A673 (cell line): ENCODE measurements around the gene LAD1. TPM values are rescaled to one million over a fixed set of nuclear protein-coding genes. Genes with fewer than 3 reads are reported as not detected.

Experiments used
- BruUV-seq: library from RNA; stranded (reverse); fragments of 400-500 nt; replicated peaks from 2 replicates; lab custom pipeline; 2021; lab: Mats Ljungman, UMichigan
- CTCF ChIA-PET: fragments of 300-600 bp; sonication (Branson Sonifier 250); formaldehyde crosslinking; loops from one replicate; lab custom pipeline; 2022; ENCODE audit warnings: antibody characterized with exemption; lab: Charles Lee
- POLR2A ChIA-PET: fragments of 300-600 bp; sonication (Branson Sonifier 250); formaldehyde crosslinking; loops from one replicate; lab custom pipeline; 2022; ENCODE audit warnings: antibody characterized with exemption; ENCODE audit not compliant: low non-redundant PET; lab: Charles Lee
- DNase-seq: peaks from one replicate; pipeline ENCODE4 v3.0.0-alpha.2; 2015; ENCODE audit warnings: low spot score
- H3K27ac ChIP-seq: fragments of 200-600 bp; sonication (generic); 2 replicates; pipeline ENCODE4 v1.5.1; 2016; ENCODE audit warnings: mixed run types, low read depth, mild to moderate bottlenecking, mixed read lengths, antibody characterized with exemption, low read length; ENCODE audit not compliant: poor library complexity, severe bottlenecking
- H3K27me3 ChIP-seq: fragments of 200-600 bp; sonication (generic); replicated peaks from 2 replicates; pipeline ENCODE4 v1.6.1; 2017; ENCODE audit warnings: mixed run types, low read depth, mild to moderate bottlenecking, mixed read lengths, antibody characterized with exemption, low read length; ENCODE audit not compliant: insufficient read depth, poor library complexity
- H3K36me3 ChIP-seq: fragments of 200-600 bp; sonication (generic); 2 replicates; pipeline ENCODE4 v1.6.1; 2016; ENCODE audit warnings: mixed run types, mild to moderate bottlenecking, mixed read lengths, antibody characterized with exemption, low read length; ENCODE audit not compliant: insufficient read depth, poor library complexity, severe bottlenecking
- H3K4me1 ChIP-seq: fragments of 200-600 bp; sonication (generic); 2 replicates; pipeline ENCODE4 v1.6.1; 2017; ENCODE audit warnings: mixed run types, mild to moderate bottlenecking, mixed read lengths, antibody characterized with exemption, low read length; ENCODE audit not compliant: insufficient read depth, poor library complexity, severe bottlenecking
- H3K4me3 ChIP-seq: fragments of 200-600 bp; sonication (generic); 2 replicates; pipeline ENCODE4 v1.5.1; 2016; ENCODE audit warnings: low read depth, mixed run types, mild to moderate bottlenecking, mixed read lengths, low read length; ENCODE audit not compliant: poor library complexity, severe bottlenecking
- H3K9me3 ChIP-seq: fragments of 200-600 bp; sonication (generic); 2 replicates; pipeline ENCODE4 v1.6.1; 2016; ENCODE audit warnings: mixed run types, low read depth, mild to moderate bottlenecking, mixed read lengths, antibody characterized with exemption, low read length; ENCODE audit not compliant: poor library complexity, severe bottlenecking
- EZH2 ChIP-seq: fragments of 200-600 bp; sonication (generic); IDR thresholded peaks from 2 replicates; pipeline ENCODE4 v1.6.1; 2017; ENCODE audit warnings: borderline replicate concordance, low read depth, mild to moderate bottlenecking, mixed read lengths, antibody characterized with exemption, low read length; ENCODE audit not compliant: poor library complexity, severe bottlenecking
- intact Hi-C: fragments of 100-400 bp; cut with micrococcal nuclease; formaldehyde crosslinking; loops from one replicate; pipeline ENCODE4 v1.10.0; 2022; ENCODE audit not compliant: unreplicated experiment
- total RNA-seq: library from RNA; stranded (reverse); gene quantifications from 2 replicates; pipeline ENCODE4 v1.2.3, GENCODE V29; 2021
- TF ChIP-seq, protein P1 (sequence below): fragments of 300-800, 200-600 bp; sonication (generic); conservative IDR thresholded peaks from 2 replicates; pipeline ENCODE4 v1.5.1; 2017; ENCODE audit warnings: low read depth, mild to moderate bottlenecking, antibody characterized with exemption, low read length, moderate library complexity, mixed read lengths

LAD1 gene
- total RNA-seq, 1 experiment from 2014 or later = not detected

DNA sequence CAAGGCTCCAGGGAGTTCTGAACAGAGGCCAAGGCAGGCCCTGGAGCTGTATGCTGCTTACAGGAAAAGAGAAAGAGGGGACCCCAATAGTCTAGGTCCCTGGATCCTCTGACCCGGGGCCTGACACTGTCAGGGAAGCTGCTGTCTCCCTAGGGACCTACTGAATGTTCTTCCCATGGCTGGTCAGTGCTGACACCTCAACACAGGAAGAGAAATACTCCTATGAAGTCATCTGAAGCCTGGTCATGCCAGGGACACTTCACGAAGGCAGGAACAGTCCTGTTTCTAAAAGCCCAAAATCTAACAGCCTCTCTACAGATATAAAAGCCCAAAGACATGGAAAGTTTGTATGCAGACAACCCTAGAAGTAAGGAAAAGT lies 1.7 kb upstream of the LAD1 start:
- intact Hi-C loops = no loop called here
- POLR2A ChIA-PET = no interaction called here

DNA sequence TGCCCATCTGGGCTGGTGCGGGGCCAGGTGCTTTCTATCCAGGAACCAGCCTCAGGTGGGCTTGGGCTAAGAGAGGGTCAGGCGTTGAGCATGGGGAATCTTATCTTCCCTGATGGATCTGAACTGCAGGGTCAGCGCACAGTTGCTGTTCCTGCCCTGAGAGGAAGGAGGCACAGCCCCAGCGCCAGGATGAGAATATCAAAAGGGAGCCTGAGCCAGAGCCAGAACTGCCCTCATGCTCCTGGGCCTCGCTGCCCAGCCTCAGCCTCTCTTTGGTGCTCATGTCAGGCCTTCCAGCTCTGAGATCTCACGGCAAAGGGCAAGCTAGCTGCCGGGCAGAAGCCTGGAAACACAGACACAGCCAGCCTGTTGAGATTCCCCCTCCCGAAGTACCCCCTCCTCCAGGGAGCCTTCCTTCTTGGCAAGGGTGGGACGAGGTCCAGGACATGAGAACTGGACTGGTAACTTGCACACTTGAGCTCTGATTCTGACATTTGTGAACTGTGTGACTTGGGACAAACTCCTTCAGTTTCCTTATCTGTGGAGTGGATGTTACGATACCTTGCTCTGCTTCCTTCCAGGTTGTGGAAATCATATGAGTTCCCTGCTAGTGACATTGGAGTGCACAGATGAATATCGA lies 1.2 kb upstream of the LAD1 start:
- peaks cover 16% of the 10 kb centered on the region for H3K27me3 ChIP-seq

More for the DNA sequence above, 1.7 kb upstream of the LAD1 start:
- H3K4me1 ChIP-seq = no peaks in the 10 kb centered on the region
- TF ChIP-seq EZH2 = no peak
- TF ChIP-seq, protein P1, sequence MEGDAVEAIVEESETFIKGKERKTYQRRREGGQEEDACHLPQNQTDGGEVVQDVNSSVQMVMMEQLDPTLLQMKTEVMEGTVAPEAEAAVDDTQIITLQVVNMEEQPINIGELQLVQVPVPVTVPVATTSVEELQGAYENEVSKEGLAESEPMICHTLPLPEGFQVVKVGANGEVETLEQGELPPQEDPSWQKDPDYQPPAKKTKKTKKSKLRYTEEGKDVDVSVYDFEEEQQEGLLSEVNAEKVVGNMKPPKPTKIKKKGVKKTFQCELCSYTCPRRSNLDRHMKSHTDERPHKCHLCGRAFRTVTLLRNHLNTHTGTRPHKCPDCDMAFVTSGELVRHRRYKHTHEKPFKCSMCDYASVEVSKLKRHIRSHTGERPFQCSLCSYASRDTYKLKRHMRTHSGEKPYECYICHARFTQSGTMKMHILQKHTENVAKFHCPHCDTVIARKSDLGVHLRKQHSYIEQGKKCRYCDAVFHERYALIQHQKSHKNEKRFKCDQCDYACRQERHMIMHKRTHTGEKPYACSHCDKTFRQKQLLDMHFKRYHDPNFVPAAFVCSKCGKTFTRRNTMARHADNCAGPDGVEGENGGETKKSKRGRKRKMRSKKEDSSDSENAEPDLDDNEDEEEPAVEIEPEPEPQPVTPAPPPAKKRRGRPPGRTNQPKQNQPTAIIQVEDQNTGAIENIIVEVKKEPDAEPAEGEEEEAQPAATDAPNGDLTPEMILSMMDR = no peak
- H3K36me3 ChIP-seq = no peaks in the 10 kb centered on the region
- DNase-seq = no peak
- CTCF ChIA-PET = no interaction called here
- H3K4me3 ChIP-seq = no peak overlapping the region
- H3K9me3 ChIP-seq = no peaks in the 10 kb centered on the region
- H3K27me3 ChIP-seq = peaks cover 16% of the 10 kb centered on the region
- no peak overlapping the region for H3K27ac ChIP-seq
- BruUV-seq = no TSS peak

DNA sequence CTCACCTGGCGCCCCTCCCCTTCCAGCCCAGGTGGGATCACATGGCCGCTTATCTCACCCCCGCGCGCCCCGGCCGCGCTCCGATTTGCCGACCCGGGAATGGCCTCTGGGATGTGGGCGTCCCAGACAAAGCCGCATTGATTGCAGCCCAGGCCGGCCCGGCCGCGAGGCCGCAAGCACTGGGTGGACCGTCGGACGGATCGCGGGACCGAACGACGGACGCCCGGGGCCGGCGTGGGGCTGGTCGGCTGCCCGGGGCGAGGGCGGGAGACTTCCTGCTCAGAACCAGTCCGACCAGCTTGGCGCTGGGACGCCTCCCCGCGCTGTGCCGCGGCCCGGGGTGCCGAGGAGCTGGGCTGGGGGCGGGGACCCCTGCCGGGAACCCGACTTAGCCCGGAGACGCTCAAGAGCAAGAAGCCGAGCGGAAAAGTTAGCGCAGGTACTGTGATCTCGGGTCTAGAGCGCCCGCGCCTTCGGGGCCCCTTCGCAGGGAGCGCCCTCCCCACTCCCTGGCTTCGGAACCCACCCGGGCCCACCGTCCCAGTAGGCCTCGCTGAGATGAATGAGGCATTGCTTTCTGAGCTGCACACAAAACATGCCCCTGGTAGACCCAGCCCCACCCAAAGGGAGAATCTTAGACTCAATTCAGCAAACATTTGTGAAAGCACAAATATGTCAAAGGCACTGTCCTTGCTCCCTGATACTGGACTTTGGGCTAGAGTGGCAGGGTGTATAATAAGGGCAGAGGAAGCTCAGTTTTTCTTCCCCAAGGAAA lies 415 bp upstream of the LAD1 start:
- ChIA-PET POLR2A (no interaction called here), CTCF (no interaction called here)
- Histone ChIP-seq H3K36me3 (no peaks in the 10 kb centered on the region), H3K4me3 (no peak overlapping the region), H3K4me1 (no peaks in the 10 kb centered on the region), H3K27me3 (peaks cover 16% of the 10 kb centered on the region), H3K27ac (no peak overlapping the region), H3K9me3 (no peaks in the 10 kb centered on the region)
- intact Hi-C loops = no loop called here
- BruUV-seq = no TSS peak
- TF ChIP-seq, protein P1 = no peak
- peak; percentile 57 for TF ChIP-seq EZH2
- DNase-seq = no peak

More for the DNA sequence above, 1.2 kb upstream of the LAD1 start:
- no peak for TF ChIP-seq EZH2
- TF ChIP-seq, protein P1 = no peak
- Histone ChIP-seq H3K9me3 (no peaks in the 10 kb centered on the region), H3K36me3 (no peaks in the 10 kb centered on the region), H3K4me1 (no peaks in the 10 kb centered on the region), H3K27ac (no peak overlapping the region), H3K4me3 (no peak overlapping the region)
- ChIA-PET CTCF (no interaction called here), POLR2A (no interaction called here)
- no TSS peak for BruUV-seq
- DNase-seq = no peak
- intact Hi-C loops = no loop called here
